ENCODE measurements around the gene TUBB6.

TUBB6 gene

GRCh38 chr18:12304351-12305210 is 3.5 kb upstream of the TUBB6 start:
- ATAC-seq (ENCODE audit: low read depth) (peak; percentile 75), DNase-seq (ENCODE audit: low spot score) (no peak)
- H3K27me3 ChIP-seq (ENCODE audit: insufficient read depth, poor library complexity, severe bottlenecking): no peaks in the 10 kb centered on the region
- H3K36me3 ChIP-seq (ENCODE audit: low read depth): peaks cover 10% of the 10 kb centered on the region
- peak overlapping the region; percentile 56 for H3K27ac ChIP-seq (ENCODE audit: poor library complexity, severe bottlenecking)
- H3K4me1 ChIP-seq (ENCODE audit: insufficient read depth, poor library complexity, severe bottlenecking): peaks cover 14% of the 10 kb centered on the region
- TF ChIP-seq CTCF (IDR thresholded peaks at IDR 0.05; ENCODE audit: poor library complexity, severe bottlenecking): no peak
- H3K9me3 ChIP-seq (ENCODE audit: severe bottlenecking): no peaks in the 10 kb centered on the region
- H3K4me3 ChIP-seq (ENCODE audit: severe bottlenecking): no peak overlapping the region

DNA sequence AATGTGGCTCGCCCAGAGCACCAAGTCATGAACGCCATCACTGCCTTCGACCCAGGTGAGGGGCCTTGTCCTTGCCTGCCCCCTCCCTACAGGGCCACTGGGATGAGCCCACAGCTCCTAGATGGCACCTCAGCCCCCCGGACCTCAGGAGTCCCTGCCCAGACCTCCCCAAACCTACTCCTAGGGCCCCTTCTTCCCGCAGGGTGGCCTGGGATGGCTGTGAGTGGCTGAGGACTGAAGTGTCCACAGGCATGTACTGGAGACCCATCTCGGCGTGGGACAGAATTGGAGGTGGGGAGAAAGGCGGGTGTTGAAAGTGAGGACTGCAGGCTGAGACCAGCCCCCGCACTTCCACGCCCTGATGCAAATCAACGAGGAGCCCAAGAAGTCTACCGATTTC is 2.8 kb upstream of the TUBB6 start:
- Histone ChIP-seq H3K4me1 (ENCODE audit: insufficient read depth, poor library complexity, severe bottlenecking) (peaks cover 16% of the 10 kb centered on the region), H3K27ac (ENCODE audit: poor library complexity, severe bottlenecking) (peak overlapping the region; percentile 56), H3K27me3 (ENCODE audit: insufficient read depth, poor library complexity, severe bottlenecking) (no peaks in the 10 kb centered on the region), H3K4me3 (ENCODE audit: severe bottlenecking) (no peak overlapping the region), H3K36me3 (ENCODE audit: low read depth) (peaks cover 16% of the 10 kb centered on the region), H3K9me3 (ENCODE audit: severe bottlenecking) (no peaks in the 10 kb centered on the region)
- DNase-seq (ENCODE audit: low spot score) (no peak), ATAC-seq (ENCODE audit: low read depth) (no peak)
- TF ChIP-seq CTCF (IDR thresholded peaks at IDR 0.05; ENCODE audit: poor library complexity, severe bottlenecking): no peak

DNA sequence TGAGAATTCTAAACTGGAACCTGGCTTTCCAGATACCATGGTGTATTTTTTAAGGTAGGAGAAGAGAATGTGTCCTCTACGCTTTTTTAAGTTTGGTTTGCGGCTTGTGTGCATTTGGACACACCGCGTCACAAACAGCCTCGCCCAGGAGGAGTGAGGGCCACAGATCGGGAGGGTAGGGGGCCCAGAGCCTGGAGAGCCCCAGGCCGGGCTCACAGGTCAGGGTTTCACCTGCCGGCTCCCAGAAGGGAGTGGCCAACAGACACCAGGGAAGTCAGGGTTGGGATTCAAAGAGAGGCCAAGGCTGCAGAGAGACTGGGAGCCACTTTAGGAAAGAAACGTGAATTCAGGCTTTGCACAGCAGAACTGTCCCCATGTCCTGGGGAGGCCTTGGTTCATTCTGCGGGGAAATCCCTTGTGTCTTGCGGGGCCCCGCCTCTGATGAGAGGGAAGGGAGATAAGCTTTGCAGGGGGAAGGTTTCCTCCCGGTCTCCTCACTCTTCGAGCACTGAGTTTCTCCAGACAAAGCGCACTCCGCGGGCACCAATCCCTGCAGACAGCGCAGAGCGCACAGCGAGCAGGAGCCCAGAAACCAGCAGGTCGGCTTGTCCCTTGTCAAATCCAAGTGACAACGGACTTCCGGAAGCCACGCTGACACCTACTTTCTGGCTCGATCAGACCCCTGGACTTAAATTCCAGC is 2.0 kb upstream of the TUBB6 start:
- TF ChIP-seq CTCF (IDR thresholded peaks at IDR 0.05; ENCODE audit: poor library complexity, severe bottlenecking): no peak
- Histone ChIP-seq H3K4me1 (ENCODE audit: insufficient read depth, poor library complexity, severe bottlenecking) (peaks cover 16% of the 10 kb centered on the region), H3K27me3 (ENCODE audit: insufficient read depth, poor library complexity, severe bottlenecking) (no peaks in the 10 kb centered on the region), H3K9me3 (ENCODE audit: severe bottlenecking) (no peaks in the 10 kb centered on the region), H3K4me3 (ENCODE audit: severe bottlenecking) (no peak overlapping the region), H3K27ac (ENCODE audit: poor library complexity, severe bottlenecking) (peak overlapping the region; percentile 94), H3K36me3 (ENCODE audit: low read depth) (peaks cover 25% of the 10 kb centered on the region)
- ATAC-seq (ENCODE audit: low read depth): no peak
- DNase-seq (ENCODE audit: low spot score): no peak

DNA sequence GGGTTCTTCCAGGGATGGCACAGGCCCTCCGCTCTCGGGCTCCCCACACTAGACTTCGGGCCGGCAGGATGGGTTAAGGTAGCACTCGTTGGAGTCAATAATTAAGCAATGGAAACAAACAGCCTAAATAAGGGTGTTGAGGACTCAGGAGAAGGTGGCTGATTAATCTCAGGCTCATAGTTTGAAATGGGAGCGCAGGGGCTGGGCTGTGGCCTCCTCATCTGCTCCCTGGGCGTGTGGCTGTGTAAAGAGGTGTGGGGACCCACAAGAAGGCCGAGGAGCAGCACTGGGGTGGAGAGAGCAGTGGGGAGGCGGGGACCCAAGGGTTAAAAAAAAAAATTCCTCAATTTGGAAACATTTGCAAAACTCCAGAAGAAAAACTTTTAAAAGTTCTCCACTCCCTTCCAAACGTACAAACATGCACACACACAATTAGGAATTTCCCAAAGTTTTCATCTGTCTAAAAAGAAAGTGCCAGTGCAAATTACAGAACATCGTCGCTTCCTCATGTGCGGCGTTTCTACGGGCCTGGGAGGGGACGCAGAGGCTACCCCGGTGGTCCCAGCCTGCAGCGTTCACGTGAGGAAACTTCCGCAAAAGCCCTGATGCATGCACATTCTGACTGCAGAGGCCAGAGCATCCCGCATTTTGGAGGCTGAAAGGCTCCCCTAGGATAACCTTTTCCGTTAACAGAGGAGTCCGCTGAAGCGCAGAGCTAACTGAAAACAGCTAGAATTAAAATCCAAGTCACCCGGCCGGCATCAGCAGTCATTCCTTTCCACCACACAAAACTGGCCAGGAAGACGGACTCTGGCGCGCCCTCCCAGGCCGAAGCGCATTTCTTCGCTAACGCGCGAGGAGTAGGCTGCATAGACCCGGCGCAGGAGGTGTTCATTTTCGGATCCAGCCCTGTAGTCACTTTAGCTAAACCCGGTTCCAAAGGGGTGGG is 1.0 kb upstream of the TUBB6 start:
- peak overlapping the region; percentile 94 for H3K27ac ChIP-seq (ENCODE audit: poor library complexity, severe bottlenecking)
- H3K27me3 ChIP-seq (ENCODE audit: insufficient read depth, poor library complexity, severe bottlenecking): no peaks in the 10 kb centered on the region
- no peak for ATAC-seq (ENCODE audit: low read depth)
- peaks cover 16% of the 10 kb centered on the region for H3K4me1 ChIP-seq (ENCODE audit: insufficient read depth, poor library complexity, severe bottlenecking)
- peaks cover 34% of the 10 kb centered on the region for H3K36me3 ChIP-seq (ENCODE audit: low read depth)
- H3K9me3 ChIP-seq (ENCODE audit: severe bottlenecking): peaks cover 6% of the 10 kb centered on the region
- no peak for DNase-seq (ENCODE audit: low spot score)
- peak overlapping the region; percentile 95 for H3K4me3 ChIP-seq (ENCODE audit: severe bottlenecking)
- TF ChIP-seq CTCF (IDR thresholded peaks at IDR 0.05; ENCODE audit: poor library complexity, severe bottlenecking): no peak

Measured in RWPE2 (cell line).